DND-41 (cell line): Measurements from ENCODE around the gene PIGQ.
"Not testable (repeated sequence)": the region's sequence is repeated elsewhere in the genome, so short reads cannot be mapped to it uniquely, and the experiment has no call there.

Source experiments
- ATAC-seq: fragments of 200-7000 bp; cut with Tn5 transposase; 3 replicates; pipeline ENCODE4 v1.9.1; 2021; ENCODE audit warnings: low read depth; ENCODE audit not compliant: insufficient read depth
- DNase-seq: peaks from one replicate; pipeline ENCODE4 v3.0.0-alpha.2; 2020
- H2AFZ ChIP-seq: 2 replicates; pipeline ENCODE4 v1.6.0; 2012; ENCODE audit warnings: low read depth, low read length
- H3K27ac ChIP-seq: 2 replicates; pipeline ENCODE4 v1.5.1; 2012; ENCODE audit warnings: low read length, inconsistent platforms
- H3K27me3 ChIP-seq: fragments of 200-600 bp; sonication (generic); 2 replicates; pipeline ENCODE4 v1.6.0; 2012; ENCODE audit warnings: low read length, mild to moderate bottlenecking, inconsistent platforms; ENCODE audit not compliant: insufficient read depth, poor library complexity
- H3K36me3 ChIP-seq: 2 replicates; pipeline ENCODE4 v1.5.1; 2012; ENCODE audit warnings: low read length, inconsistent platforms; ENCODE audit not compliant: insufficient read depth
- H3K4me1 ChIP-seq: 2 replicates; pipeline ENCODE4 v1.5.1; 2012; ENCODE audit warnings: mild to moderate bottlenecking, low read length; ENCODE audit not compliant: insufficient read depth
- H3K4me2 ChIP-seq: 2 replicates; pipeline ENCODE4 v1.6.0; 2012; ENCODE audit warnings: mild to moderate bottlenecking, moderate library complexity, low read length, inconsistent platforms; ENCODE audit not compliant: insufficient read depth
- H3K4me3 ChIP-seq, 2 experiments: fragments of 200-600 bp in 1 of 2; shearing (Covaris generic) in 1 of 2; 2 replicates each; pipeline ENCODE4 v1.5.1; 2012 to 2016; ENCODE audit warnings: inconsistent platforms in 2 of 2, low read length in 2 of 2, mild to moderate bottlenecking in 2 of 2, low read depth in 1 of 2, moderate library complexity in 1 of 2
- H3K79me2 ChIP-seq: 2 replicates; pipeline ENCODE4 v1.6.0; 2012; ENCODE audit warnings: low read length, inconsistent platforms; ENCODE audit not compliant: insufficient read depth
- H3K9ac ChIP-seq: 2 replicates; pipeline ENCODE4 v1.6.0; 2012; ENCODE audit warnings: low read depth, mild to moderate bottlenecking, inconsistent platforms, low read length, moderate library complexity
- H3K9me3 ChIP-seq: 2 replicates; pipeline ENCODE4 v1.5.1; 2012; ENCODE audit warnings: low read length, moderate library complexity, mild to moderate bottlenecking, inconsistent platforms; ENCODE audit not compliant: insufficient read depth, severe bottlenecking
- H4K20me1 ChIP-seq: 2 replicates; pipeline ENCODE4 v1.6.0; 2012; ENCODE audit warnings: low read length; ENCODE audit not compliant: insufficient read depth
- CTCF ChIP-seq: IDR thresholded peaks from 2 replicates; pipeline ENCODE4 v1.5.1; 2012; ENCODE audit warnings: borderline replicate concordance, low read length, moderate library complexity, mild to moderate bottlenecking; ENCODE audit not compliant: poor library complexity, severe bottlenecking; ENCODE audit errors: extremely low read depth
- EZH2 ChIP-seq: IDR thresholded peaks from 3 replicates; pipeline ENCODE4 v1.6.1; 2012; ENCODE audit warnings: borderline replicate concordance, low read depth, mild to moderate bottlenecking, moderate library complexity, low read length, inconsistent platforms; ENCODE audit not compliant: severe bottlenecking

PIGQ gene

GRCh38 chr16:595942-596735, 26.4 kb downstream of the PIGQ start:
- Histone ChIP-seq H3K36me3 (peaks cover 37% of the 10 kb centered on the region), H3K27me3 (no peaks in the 10 kb centered on the region), H4K20me1 (peaks cover 53% of the 10 kb centered on the region), H3K27ac (no peak overlapping the region), H3K9me3 (no peaks in the 10 kb centered on the region), H3K4me3 (no peak overlapping the region), H3K4me1 (peaks cover 10% of the 10 kb centered on the region), H3K4me2 (no peak overlapping the region), H3K9ac (no peak overlapping the region), H2AFZ (no peak overlapping the region), H3K79me2 (peaks cover 73% of the 10 kb centered on the region)
- no peak for ATAC-seq
- DNase-seq = no peak
- no peak for TF ChIP-seq CTCF
- TF ChIP-seq EZH2 = no peak

GRCh38 chr16:596736-597060, 26.9 kb downstream of the PIGQ start:
- no peak overlapping the region for H2AFZ ChIP-seq
- H3K9ac ChIP-seq = no peak overlapping the region
- no peak overlapping the region for H3K27ac ChIP-seq
- no peak overlapping the region for H3K4me3 ChIP-seq
- ATAC-seq = no peak
- peaks cover 51% of the 10 kb centered on the region for H4K20me1 ChIP-seq
- no peak for DNase-seq
- no peaks in the 10 kb centered on the region for H3K9me3 ChIP-seq
- no peaks in the 10 kb centered on the region for H3K27me3 ChIP-seq
- H3K36me3 ChIP-seq = peaks cover 40% of the 10 kb centered on the region
- no peak overlapping the region for H3K4me2 ChIP-seq
- peaks cover 71% of the 10 kb centered on the region for H3K79me2 ChIP-seq
- no peak for TF ChIP-seq CTCF
- TF ChIP-seq EZH2 = no peak
- H3K4me1 ChIP-seq = peaks cover 5% of the 10 kb centered on the region

GRCh38 chr16:597655-598054, 27.9 kb downstream of the PIGQ start:
- ATAC-seq = not testable (repeated sequence)

GRCh38 chr16:598823-599739, 29.3 kb downstream of the PIGQ start:
- peaks cover 28% of the 10 kb centered on the region for H4K20me1 ChIP-seq
- no peak overlapping the region for H3K4me2 ChIP-seq
- H3K27me3 ChIP-seq = no peaks in the 10 kb centered on the region
- H3K79me2 ChIP-seq = peaks cover 50% of the 10 kb centered on the region
- H3K4me1 ChIP-seq = no peaks in the 10 kb centered on the region
- no peak overlapping the region for H3K4me3 ChIP-seq
- no peak overlapping the region for H3K9ac ChIP-seq
- ATAC-seq (no peak), DNase-seq (no peak)
- H3K36me3 ChIP-seq = peaks cover 29% of the 10 kb centered on the region
- TF ChIP-seq CTCF (no peak), EZH2 (no peak)
- H2AFZ ChIP-seq = no peak overlapping the region
- H3K9me3 ChIP-seq = no peaks in the 10 kb centered on the region
- no peak overlapping the region for H3K27ac ChIP-seq

More at GRCh38 chr16:597655-598054, 27.9 kb downstream of the PIGQ start:
- H3K4me1 ChIP-seq, H3K27ac ChIP-seq, H3K4me3 ChIP-seq, H3K4me2 ChIP-seq, H3K9ac ChIP-seq, DNase-seq, H3K9me3 ChIP-seq, H3K27me3 ChIP-seq, H2AFZ ChIP-seq: not testable (repeated sequence)
- Histone ChIP-seq H3K79me2 (peaks cover 64% of the 10 kb centered on the region), H4K20me1 (peaks cover 42% of the 10 kb centered on the region), H3K36me3 (peaks cover 37% of the 10 kb centered on the region)
